Activated T-helper 1 cell treated with anti-CD3 and anti-CD28 coated beads, Interleukin-12 subunit alpha, Interleukin-12 subunit beta, Interleukin-2, Interleukin-4 antibody, amounts not matched to agents 30 ng/mL and 10 ng/mL and 1 ng/mL, durations not matched to agents 14 hours and 24 hours and 36 hours (primary cell): ENCODE measurements around the gene RPL12. TPM values are rescaled to one million over a fixed set of nuclear protein-coding genes. Genes with fewer than 3 reads are reported as not detected.
"Not testable (repeated sequence)": the region's sequence is repeated elsewhere in the genome, so short reads cannot be mapped to it uniquely, and the experiment has no call there.

Experiments
- DNase-seq: peaks from one replicate; pipeline ENCODE4 v3.0.0; 2021; ENCODE audit warnings: low spot score
- H3K27ac Mint-ChIP-seq: one replicate; pipeline ENCODE4 v1.8.0; 2021; ENCODE audit warnings: mild to moderate bottlenecking, mixed read lengths
- H3K27me3 Mint-ChIP-seq: one replicate; pipeline ENCODE4 v1.8.0; 2022; ENCODE audit warnings: mild to moderate bottlenecking, moderate library complexity, mixed read lengths; ENCODE audit not compliant: insufficient read depth
- H3K36me3 Mint-ChIP-seq: one replicate; pipeline ENCODE4 v1.8.0; 2021; ENCODE audit warnings: low read depth, mixed read lengths
- H3K4me1 Mint-ChIP-seq: one replicate; pipeline ENCODE4 v1.8.0; 2021; ENCODE audit warnings: low read depth, mixed read lengths
- H3K4me3 Mint-ChIP-seq: one replicate; pipeline ENCODE4 v1.8.0; 2021; ENCODE audit warnings: mild to moderate bottlenecking, moderate library complexity, mixed read lengths
- H3K9me3 Mint-ChIP-seq: one replicate; pipeline ENCODE4 v1.8.0; 2021; ENCODE audit warnings: mixed read lengths
- intact Hi-C: fragments of 100-400 bp; cut with micrococcal nuclease; formaldehyde crosslinking; loops from one replicate; pipeline ENCODE4 v1.15.1; 2024
- total RNA-seq: library from RNA; stranded (reverse); gene quantifications from 2 replicates; pipeline ENCODE4 v1.2.3, GENCODE V29; 2022

The RPL12 gene
- total RNA-seq, 1 donor from 2014 or later, result 1,162 TPM

DNA sequence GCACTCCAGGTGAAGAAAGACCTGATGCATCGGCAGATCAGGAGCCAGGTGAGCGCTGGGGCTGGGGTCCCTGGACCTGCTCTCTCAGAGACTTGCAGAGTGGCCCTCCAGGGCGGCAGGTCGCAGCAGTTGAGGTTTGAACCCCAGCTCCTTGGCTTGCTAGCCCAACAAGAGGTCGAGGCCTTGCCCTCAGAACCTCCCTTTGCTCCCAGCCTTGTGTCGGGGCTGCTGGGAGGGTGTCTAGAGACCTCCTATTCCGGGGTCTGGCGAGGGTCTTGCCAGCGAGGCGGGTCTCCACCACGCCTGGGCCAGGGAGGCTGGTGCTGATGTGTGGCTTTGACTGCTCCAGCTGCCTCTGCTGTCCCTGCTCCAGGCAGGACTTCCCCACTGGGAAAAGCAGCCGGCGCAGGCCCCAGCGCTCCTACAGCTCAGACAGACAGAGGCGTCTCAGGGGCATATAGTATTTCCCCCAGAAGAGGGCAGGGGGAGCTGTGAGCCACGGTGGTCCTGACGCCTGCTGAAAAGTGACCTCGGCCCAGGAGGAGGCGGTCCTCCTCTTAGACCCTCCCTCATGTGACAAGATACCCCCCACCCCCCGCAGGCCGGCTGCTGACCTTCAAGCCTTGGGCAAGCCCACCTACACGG is 38.4 kb upstream of the RPL12 start:
- DNase-seq, result no peak
- H3K36me3 Mint-ChIP-seq, result peaks cover 11% of the 10 kb centered on the region
- H3K4me3 Mint-ChIP-seq, result no peak overlapping the region
- no peaks in the 10 kb centered on the region for H3K9me3 Mint-ChIP-seq
- intact Hi-C loops, result no loop called here
- H3K4me1 Mint-ChIP-seq, result no peaks in the 10 kb centered on the region
- H3K27ac Mint-ChIP-seq, result no peak overlapping the region
- no peaks in the 10 kb centered on the region for H3K27me3 Mint-ChIP-seq

DNA sequence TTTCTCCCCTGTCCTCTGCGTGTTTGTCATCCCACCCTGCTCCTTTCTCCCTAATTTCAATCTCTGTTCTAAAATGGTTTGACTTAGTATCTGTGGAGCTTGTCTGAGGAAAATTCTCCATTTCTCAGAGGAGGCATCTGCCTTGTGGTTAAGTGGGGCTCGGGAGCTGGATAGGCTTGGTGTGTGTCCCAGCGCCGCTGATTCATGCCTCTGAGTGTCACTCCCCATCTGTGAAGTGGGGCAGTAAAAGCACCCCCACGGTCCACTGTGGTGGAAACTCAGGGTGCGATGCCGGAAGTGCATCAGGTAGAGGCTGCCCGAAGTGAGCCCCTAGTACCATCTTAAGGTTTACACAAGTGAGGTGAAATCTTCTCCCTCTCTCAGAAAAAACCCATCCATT is 37.7 kb upstream of the RPL12 start:
- Mint-ChIP-seq H3K4me3 (no peak overlapping the region), H3K27ac (no peak overlapping the region), H3K36me3 (peaks cover 15% of the 10 kb centered on the region), H3K9me3 (no peaks in the 10 kb centered on the region), H3K27me3 (no peaks in the 10 kb centered on the region), H3K4me1 (no peaks in the 10 kb centered on the region)
- intact Hi-C loops, result no loop called here
- no peak for DNase-seq

DNA sequence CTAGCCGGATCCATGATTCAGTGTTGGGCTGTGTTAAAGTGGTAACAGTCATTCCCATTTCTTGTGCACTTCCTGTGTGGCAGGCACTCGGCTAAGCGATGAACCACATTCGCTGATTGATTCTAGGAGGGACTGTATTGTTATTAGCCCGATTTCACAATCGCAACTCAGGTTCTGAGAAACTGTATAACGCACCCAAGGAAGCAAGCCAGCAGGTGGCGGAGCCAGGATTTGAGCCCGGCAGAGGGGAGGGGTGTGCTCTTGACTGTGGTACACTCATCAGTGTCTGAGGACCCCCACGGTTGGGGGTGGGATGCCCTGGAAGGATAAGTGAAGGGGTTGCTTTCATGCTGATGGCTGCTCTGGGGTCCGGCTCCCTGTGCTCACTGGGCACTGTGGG is 34.8 kb upstream of the RPL12 start:
- H3K9me3 Mint-ChIP-seq, result no peaks in the 10 kb centered on the region
- H3K4me1 Mint-ChIP-seq, result no peaks in the 10 kb centered on the region
- H3K4me3 Mint-ChIP-seq, result no peak overlapping the region
- H3K27me3 Mint-ChIP-seq, result no peaks in the 10 kb centered on the region
- no peak for DNase-seq
- H3K36me3 Mint-ChIP-seq, result peaks cover 16% of the 10 kb centered on the region
- no peak overlapping the region for H3K27ac Mint-ChIP-seq
- intact Hi-C loops, result no loop called here

DNA sequence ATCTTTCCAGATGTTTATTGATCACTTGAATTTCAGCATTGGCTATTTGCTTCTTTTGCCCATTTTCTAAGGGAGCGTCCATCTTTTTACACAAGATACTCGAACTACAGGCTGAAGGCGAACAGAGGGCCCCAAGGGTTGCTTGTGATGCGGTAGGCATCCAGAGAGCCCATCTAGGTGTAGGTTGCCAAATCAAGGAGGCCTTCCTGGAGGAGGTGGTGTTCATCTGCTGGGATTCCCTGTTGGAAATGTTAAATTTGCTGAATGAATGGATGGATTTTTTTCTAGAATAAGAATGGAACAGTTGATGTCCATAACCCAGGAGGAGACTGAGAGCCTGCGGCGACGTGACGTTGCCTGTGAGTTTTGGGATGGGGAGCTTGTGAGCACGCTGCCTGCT is 31.5 kb upstream of the RPL12 start:
- no peaks in the 10 kb centered on the region for H3K4me1 Mint-ChIP-seq
- H3K27me3 Mint-ChIP-seq, result no peaks in the 10 kb centered on the region
- no peak overlapping the region for H3K27ac Mint-ChIP-seq
- peaks cover 19% of the 10 kb centered on the region for H3K36me3 Mint-ChIP-seq
- no peaks in the 10 kb centered on the region for H3K9me3 Mint-ChIP-seq
- DNase-seq, result no peak
- H3K4me3 Mint-ChIP-seq, result no peak overlapping the region
- intact Hi-C loops, result no loop called here

DNA sequence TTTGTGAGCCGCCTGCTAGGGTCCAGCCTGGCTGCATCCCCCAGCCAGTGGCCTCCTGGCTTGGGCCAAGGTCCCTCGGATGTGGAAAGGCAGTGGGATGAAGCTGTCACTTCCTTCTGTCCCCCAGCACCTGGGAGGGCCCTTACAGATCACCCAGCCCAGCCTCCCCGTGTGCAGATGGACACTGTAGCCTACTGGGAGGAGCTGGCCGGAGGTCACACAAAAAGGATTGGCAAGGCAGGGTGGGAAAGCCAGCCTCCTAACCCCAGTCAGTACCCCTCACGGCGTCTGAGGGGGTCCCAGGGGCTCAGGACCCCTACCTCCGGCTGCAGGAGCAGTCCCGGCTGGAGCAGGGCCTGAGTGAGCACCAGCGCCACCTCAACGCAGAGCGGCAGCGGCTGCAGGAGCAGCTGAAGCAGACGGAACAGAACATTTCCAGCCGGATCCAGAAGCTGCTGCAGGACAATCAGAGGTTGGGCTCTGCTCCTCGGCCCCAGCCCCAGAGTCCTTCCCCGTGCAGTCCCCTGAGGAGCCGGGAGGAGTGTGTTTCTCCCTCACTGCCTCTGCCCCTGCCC is 28.4 kb upstream of the RPL12 start:
- Mint-ChIP-seq H3K4me3 (no peak overlapping the region), H3K27me3 (no peaks in the 10 kb centered on the region), H3K4me1 (no peaks in the 10 kb centered on the region), H3K27ac (no peak overlapping the region), H3K36me3 (peaks cover 15% of the 10 kb centered on the region), H3K9me3 (no peaks in the 10 kb centered on the region)
- DNase-seq, result no peak
- intact Hi-C loops, result no loop called here

DNA sequence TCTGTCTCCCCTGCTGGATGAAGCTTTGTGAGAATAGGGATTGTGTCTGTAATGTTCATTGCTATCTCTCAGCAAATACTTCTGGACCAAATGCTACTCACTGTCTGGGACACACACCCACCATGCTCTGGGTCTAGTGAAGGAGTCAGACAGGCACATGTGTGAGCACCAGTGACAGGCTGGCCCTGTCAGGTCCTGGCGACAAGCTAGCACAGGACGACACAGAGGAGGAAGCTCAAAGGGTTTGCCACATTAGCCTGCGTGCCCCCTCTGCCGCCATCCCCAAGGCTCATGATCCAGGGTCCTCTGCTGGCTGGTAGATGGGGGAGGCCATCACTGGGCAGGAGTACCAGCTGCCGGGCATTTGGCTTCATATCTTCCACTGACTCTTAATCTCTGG is 23.4 kb upstream of the RPL12 start:
- DNase-seq, result no peak
- intact Hi-C loops, result no loop called here
- Mint-ChIP-seq H3K9me3 (no peaks in the 10 kb centered on the region), H3K27me3 (no peaks in the 10 kb centered on the region), H3K27ac (no peak overlapping the region), H3K4me3 (no peak overlapping the region), H3K4me1 (no peaks in the 10 kb centered on the region), H3K36me3 (peaks cover 19% of the 10 kb centered on the region)

DNA sequence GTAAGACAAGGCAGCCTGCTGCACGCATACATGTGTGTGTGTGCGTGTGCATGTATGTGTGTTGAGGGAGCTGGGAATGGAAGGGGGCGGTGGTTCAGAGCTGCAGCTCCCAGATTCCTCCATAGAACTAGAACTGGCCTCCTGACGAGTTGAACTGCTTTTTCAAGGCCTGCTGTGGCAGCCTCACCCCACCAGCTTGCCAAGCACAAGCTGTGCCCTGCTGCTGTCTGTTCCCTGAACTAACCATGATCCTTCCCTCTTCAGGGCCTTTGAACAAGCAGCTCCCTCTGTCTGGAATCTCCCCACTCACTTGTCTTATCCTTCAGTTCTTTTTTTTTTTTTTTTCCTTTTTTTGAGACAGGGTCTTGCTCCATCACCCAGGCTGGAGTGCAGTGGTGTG is 22.7 kb upstream of the RPL12 start:
- H3K27ac Mint-ChIP-seq, result no peak overlapping the region

DNA sequence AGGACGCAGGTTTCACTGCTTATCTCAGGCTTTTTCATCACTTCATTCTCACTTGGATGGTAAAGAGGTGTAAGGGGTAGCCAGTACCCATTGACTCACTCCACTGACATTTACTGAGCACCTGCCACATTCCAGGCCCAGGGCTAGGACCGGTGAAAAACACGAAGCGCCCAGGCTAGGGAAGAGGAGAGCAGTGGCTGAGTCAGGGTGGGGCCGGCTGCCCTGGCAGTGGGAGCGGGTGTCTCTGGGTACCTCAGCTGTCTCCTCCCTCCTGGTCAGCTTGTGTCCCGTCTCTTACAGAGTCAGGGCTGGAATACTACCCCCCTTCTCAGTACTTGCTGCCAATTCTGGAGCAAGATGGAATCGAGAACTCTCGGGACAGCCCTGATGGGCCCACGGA is 22.3 kb upstream of the RPL12 start:
- Mint-ChIP-seq H3K27ac (no peak overlapping the region), H3K4me1 (no peaks in the 10 kb centered on the region), H3K4me3 (no peak overlapping the region), H3K9me3 (no peaks in the 10 kb centered on the region), H3K27me3 (no peaks in the 10 kb centered on the region), H3K36me3 (peaks cover 21% of the 10 kb centered on the region)
- no peak for DNase-seq
- intact Hi-C loops, result no loop called here

More for the DNA sequence above, 22.7 kb upstream of the RPL12 start:
- Mint-ChIP-seq H3K36me3 (peaks cover 19% of the 10 kb centered on the region), H3K4me3 (no peak overlapping the region), H3K9me3 (no peaks in the 10 kb centered on the region), H3K4me1 (no peaks in the 10 kb centered on the region), H3K27me3 (no peaks in the 10 kb centered on the region)
- intact Hi-C loops, result no loop called here
- DNase-seq, result no peak

DNA sequence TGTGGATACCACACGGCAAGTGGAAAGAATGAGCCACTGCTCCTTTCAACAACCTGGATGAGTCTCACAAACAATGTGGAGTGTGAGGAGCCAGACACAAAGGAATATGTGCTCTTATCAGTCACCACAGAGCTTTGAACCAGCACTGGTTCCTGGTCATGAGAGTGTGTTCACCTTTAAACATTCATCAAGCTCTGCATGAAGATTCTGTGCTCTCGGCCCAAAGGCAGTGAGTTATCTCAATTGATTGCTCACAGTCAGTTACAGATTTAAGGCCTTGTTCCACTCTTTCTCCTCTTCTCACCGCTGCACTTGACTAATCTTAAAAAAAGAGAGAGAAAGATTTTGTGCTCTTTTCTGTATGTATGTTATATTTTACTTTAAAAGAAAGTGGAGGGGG is 19.5 kb upstream of the RPL12 start:
- Mint-ChIP-seq H3K4me3 (no peak overlapping the region), H3K36me3 (peaks cover 23% of the 10 kb centered on the region), H3K27me3 (no peaks in the 10 kb centered on the region), H3K9me3 (no peaks in the 10 kb centered on the region), H3K4me1 (no peaks in the 10 kb centered on the region), H3K27ac (no peak overlapping the region)
- intact Hi-C loops, result no loop called here
- DNase-seq, result no peak

DNA sequence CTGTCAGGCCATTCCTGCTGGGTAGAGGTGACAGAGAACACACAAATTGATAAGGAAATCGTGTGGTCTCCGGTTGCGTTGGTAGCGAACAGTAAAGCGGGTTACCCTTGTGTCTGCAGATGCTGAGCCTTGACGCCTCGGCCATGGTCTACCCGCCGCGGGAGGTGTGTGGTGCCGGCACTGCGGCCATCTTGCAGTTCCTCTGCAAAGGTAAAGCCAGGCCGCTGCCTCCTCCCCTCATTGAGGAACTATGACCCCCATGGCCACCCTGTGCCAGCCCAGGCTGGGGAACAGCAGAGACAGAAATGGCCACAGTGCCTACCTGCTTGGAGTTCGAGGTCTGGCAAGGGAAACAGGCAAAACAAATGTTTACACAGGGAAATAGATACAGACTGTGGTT is 16.4 kb upstream of the RPL12 start:
- Mint-ChIP-seq H3K36me3 (peaks cover 21% of the 10 kb centered on the region), H3K4me3 (no peak overlapping the region), H3K27ac (no peak overlapping the region), H3K9me3 (no peaks in the 10 kb centered on the region), H3K27me3 (no peaks in the 10 kb centered on the region), H3K4me1 (no peaks in the 10 kb centered on the region)
- intact Hi-C loops, result no loop called here
- DNase-seq, result no peak

DNA sequence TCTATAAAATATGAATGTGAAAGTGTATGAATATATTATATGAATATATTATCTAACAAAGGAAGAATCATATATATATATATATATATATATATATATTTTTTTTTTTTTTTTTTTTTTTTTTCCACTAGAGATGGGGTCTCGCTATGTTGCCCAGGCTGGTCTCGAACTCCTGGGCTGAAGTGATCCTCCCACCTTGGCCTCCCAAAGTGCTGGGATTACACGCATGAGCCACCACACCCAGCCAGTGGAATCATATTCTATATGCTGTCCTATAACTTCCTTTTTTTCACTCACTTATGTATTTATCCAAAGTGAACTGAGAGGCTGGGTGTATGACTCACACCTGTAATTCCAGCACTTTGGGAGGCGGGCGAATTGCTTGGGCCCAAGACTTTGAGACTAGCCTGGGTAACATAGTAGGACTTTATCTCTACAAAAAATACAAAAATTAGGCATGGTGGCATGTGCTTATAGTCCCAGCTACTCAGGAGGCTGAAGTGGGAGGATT is 15.3 kb upstream of the RPL12 start:
- H3K27me3 Mint-ChIP-seq, H3K9me3 Mint-ChIP-seq, H3K27ac Mint-ChIP-seq, H3K4me1 Mint-ChIP-seq, intact Hi-C loops, H3K4me3 Mint-ChIP-seq, DNase-seq: not testable (repeated sequence)
- peaks cover 27% of the 10 kb centered on the region for H3K36me3 Mint-ChIP-seq

DNA sequence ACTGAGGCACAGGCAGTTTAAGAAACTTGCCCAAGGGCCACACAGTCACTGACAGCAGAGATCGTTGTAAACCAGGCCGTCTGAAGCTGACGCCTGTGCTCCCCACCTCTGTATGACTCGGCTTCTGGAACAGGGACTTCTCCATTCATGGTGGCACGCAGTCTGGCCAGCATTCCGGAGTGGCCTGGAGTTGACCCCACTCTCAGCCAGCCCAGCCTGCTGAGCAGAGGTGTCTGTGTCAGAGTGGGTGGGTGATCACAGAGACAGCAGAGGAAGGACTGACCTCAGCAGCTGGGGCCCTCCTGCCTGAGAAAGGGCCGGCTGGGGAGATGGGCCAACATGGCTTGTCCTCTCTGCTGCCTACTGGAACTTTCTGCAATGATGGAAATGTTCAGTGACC is 12.7 kb upstream of the RPL12 start:
- Mint-ChIP-seq H3K4me3 (no peak overlapping the region), H3K9me3 (no peaks in the 10 kb centered on the region), H3K27ac (no peak overlapping the region), H3K27me3 (no peaks in the 10 kb centered on the region), H3K36me3 (peaks cover 21% of the 10 kb centered on the region), H3K4me1 (no peaks in the 10 kb centered on the region)
- no peak for DNase-seq
- intact Hi-C loops, result no loop called here

DNA sequence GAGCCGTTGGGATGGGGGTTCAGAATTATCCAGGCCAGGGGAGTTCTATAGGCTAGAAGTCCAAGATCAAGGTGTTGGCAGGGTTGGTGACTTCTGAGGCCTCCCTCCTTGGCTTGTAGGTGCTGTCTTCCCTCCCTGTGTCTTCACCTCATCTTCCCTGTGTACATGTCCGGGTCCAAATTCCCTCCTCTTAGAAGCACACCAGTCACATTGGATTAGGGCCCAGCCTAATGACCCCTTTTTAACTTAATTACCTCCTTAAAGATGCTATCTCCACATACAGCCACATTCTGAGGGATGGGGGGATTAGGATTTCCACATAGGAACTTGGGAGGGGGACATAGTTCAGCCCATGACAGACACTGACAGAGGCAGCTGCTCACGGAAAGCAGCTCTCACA is 12.2 kb upstream of the RPL12 start:
- no peak overlapping the region for H3K27ac Mint-ChIP-seq

DNA sequence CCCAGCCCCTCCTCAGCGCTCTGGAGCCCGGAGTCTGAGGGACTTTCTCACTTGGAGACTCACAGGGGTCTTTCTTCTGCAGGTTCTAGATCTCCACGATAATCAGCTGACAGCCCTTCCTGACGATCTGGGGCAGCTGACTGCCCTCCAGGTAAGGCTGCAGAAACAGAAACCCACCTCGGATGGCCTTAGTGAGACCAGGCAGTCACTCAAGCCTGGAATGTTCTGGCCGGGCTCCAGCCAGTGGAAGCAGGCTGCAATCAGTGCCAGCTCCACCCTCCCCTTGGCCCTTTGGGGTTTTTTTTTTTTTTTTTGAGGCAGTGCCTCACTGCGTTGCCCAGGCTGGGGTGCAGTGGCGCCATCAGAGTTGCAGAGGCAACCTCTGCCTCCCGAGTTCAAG is 7.7 kb upstream of the RPL12 start:
- Mint-ChIP-seq H3K4me3 (no peak overlapping the region), H3K27me3 (no peaks in the 10 kb centered on the region), H3K27ac (no peak overlapping the region), H3K9me3 (no peaks in the 10 kb centered on the region), H3K36me3 (peaks cover 25% of the 10 kb centered on the region), H3K4me1 (no peaks in the 10 kb centered on the region)
- DNase-seq, result no peak
- intact Hi-C loops, result loop anchor here (10.0 kb wide), 3 partner anchors 174 to 514 kb away; no protein-coding TSS in a partner anchor

More for the DNA sequence above, 12.2 kb upstream of the RPL12 start:
- Mint-ChIP-seq H3K9me3 (no peaks in the 10 kb centered on the region), H3K27me3 (no peaks in the 10 kb centered on the region), H3K4me3 (no peak overlapping the region), H3K36me3 (peaks cover 19% of the 10 kb centered on the region), H3K4me1 (no peaks in the 10 kb centered on the region)
- intact Hi-C loops, result no loop called here
- no peak for DNase-seq
